Epithelial cell of esophagus (primary cell): ENCODE measurements around the gene PSEN1.

Experiments
- DNase-seq: peaks from one replicate; pipeline ENCODE4 v3.0.0; 2010; ENCODE audit warnings: low read depth
- H3K4me3 ChIP-seq: 2 replicates; pipeline ENCODE4 v1.5.1; 2011; ENCODE audit warnings: mild to moderate bottlenecking, low read length, control low read depth
- TF ChIP-seq, protein P1 (sequence below): IDR thresholded peaks from 2 replicates; pipeline ENCODE4 v1.5.1; 2011; ENCODE audit warnings: low read depth, mild to moderate bottlenecking, low read length, control low read depth, inconsistent platforms; ENCODE audit not compliant: insufficient read depth; ENCODE audit errors: missing control alignments

PSEN1 gene

DNA sequence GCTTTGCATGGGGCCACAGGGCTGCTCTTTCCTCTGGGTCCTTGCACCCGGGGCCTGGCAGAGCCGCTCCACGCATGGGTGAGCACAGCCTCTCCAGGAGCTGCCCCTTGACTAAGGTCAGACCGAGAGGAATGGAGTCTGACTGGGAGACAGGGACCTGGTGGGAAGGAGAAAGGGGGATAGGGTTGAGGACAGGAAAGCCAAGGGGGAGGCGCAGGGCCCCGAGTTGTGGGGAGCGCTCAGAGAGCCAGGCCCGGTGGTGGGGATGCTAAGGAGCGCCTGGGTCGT, 117.0 kb downstream of the PSEN1 start:
- TF ChIP-seq, protein P1, sequence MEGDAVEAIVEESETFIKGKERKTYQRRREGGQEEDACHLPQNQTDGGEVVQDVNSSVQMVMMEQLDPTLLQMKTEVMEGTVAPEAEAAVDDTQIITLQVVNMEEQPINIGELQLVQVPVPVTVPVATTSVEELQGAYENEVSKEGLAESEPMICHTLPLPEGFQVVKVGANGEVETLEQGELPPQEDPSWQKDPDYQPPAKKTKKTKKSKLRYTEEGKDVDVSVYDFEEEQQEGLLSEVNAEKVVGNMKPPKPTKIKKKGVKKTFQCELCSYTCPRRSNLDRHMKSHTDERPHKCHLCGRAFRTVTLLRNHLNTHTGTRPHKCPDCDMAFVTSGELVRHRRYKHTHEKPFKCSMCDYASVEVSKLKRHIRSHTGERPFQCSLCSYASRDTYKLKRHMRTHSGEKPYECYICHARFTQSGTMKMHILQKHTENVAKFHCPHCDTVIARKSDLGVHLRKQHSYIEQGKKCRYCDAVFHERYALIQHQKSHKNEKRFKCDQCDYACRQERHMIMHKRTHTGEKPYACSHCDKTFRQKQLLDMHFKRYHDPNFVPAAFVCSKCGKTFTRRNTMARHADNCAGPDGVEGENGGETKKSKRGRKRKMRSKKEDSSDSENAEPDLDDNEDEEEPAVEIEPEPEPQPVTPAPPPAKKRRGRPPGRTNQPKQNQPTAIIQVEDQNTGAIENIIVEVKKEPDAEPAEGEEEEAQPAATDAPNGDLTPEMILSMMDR = no peak
- H3K4me3 ChIP-seq = no peak overlapping the region
- no peak for DNase-seq

DNA sequence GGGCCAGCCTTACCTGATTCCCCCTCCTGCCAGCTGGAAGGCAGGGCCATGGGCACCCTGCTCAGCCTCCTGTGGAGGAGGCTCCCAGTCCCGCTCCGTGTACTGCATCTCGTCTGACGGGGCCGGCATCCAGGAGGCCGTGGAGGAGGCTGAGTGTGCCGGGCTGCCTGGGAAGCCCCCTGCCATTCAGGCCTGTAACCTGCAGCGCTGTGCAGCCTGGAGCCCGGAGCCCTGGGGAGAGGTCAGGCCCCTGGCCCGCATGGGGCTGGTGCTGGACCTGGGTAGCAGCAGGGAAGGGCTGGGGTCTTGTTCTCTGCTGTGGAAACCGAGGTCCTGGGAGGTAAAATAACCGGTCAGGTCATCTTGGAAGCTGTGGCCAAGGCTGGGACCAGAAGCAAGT, 117.4 kb downstream of the PSEN1 start:
- DNase-seq = no peak
- H3K4me3 ChIP-seq = no peak overlapping the region
- TF ChIP-seq, protein P1 = no peak

DNA sequence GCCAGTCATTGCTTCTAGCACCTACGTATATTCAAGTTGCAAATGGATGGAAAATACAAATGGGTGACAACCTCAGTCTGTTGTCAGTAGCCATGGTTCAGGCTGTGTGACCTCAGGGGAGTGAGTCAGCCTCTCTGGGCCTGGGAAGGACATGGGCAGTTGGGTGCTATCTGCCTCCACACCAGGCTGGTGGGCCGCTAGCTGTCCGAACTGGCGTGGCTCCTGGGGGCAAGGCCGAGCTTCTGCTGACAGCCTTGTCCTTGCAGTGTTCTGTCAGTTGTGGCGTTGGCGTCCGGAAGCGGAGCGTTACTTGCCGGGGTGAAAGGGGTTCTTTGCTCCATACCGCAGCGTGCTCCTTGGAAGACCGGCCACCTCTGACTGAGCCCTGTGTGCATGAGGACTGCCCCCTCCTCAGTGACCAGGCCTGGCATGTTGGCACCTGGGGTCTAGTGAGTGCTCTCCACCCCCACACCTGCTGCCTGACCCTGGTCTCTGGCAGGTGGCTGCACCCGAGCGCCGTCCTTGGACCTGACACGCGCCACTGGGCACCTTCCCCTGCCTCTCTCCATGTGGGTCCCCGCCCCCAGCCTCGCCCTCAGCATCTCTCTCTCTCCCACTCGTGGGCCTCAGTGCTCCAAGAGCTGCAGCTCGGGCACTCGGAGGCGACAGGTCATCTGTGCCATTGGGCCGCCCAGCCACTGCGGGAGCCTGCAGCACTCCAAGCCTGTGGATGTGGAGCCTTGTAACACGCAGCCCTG, 118.1 kb downstream of the PSEN1 start:
- TF ChIP-seq, protein P1 = no peak
- no peak for DNase-seq
- H3K4me3 ChIP-seq = no peak overlapping the region

DNA sequence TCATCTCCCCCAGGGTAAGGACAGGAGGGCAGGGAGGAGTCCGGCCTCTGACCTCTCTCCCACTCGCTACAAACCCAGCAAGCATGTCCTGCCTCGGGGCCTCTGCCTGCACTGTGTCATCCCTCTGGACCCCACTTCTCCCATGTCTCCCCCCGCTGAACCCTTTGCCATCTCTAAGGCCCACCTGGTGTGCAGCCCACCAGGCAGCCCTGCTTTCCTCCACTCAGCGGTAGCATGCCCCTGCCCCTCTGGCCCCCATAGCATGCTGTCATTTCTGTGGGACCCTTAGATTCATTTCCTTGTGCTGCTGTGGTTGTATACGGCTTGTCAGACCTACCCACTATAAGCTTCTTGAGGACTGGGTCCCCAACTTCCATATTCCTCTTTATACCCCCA, 118.7 kb downstream of the PSEN1 start:
- DNase-seq = no peak
- TF ChIP-seq, protein P1 = no peak
- no peak overlapping the region for H3K4me3 ChIP-seq

DNA sequence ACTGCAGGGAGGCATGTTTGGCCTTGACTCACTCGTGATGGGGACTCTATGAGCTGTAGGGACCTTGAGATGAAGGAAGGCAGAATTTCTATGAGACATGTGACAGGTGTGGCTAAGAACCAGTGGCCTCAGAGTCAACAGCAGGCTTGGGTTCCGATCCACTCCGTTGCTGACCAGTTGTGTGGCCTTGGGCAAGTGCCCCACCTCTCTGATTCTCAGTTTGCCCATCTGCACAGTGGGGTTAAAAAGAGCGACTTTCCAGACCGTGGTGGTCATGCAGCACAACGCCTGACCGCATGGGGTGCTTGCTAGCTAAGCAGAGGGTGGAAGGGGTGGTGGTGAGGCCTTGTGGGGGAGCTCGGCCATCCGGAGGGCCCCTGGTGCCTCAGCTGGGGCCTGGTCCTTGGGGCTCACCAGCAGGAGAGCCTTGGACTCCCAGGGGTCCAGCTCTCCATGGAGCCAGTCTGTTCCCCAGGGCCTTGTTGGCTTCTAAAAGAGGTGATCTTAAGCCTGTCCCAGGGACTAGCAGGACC, 119.5 kb downstream of the PSEN1 start:
- DNase-seq = no peak
- H3K4me3 ChIP-seq = no peak overlapping the region
- TF ChIP-seq, protein P1 = no peak

DNA sequence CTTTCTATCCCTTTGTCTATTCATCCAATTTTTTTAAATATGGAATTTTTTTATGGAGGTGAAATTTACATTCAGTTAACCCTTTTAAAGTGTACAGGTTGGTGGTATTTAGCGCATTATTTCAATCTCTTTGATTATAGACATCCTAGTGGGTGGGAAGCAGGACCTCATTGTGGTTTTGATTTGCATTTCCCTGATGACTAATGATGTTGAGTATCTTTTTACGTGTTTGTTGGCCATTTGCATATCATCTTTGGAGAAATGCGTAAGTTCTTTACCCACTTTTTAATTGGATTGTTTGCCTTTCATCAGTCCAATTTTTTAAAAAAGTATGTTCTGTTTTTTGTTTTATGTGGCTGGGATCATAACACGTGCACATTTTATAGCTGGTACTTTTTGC, 121.8 kb downstream of the PSEN1 start:
- no peak for DNase-seq
- no peak overlapping the region for H3K4me3 ChIP-seq
- TF ChIP-seq, protein P1 = no peak
